K562 (cell line): ENCODE measurements around the gene NEU1. TPM values are rescaled to one million over a fixed set of nuclear protein-coding genes. Genes with fewer than 3 reads are reported as not detected.

Source experiments
- AFF1 ChIP-seq, 2 experiments: fragments of 450-650 bp; IDR thresholded peaks; 2 replicates each; pipeline ENCODE4 v1.6.1; 2018; ENCODE audit warnings: mild to moderate bottlenecking in 2 of 2, low read depth in 1 of 2; ENCODE audit not compliant: partially characterized antibody in 2 of 2
- BCLAF1 ChIP-seq, 2 experiments: fragments of 450-650 bp in 1 of 2; IDR thresholded peaks; 2 replicates each; pipeline ENCODE4 v1.6.1; 2011 to 2017; ENCODE audit warnings: low read depth in 2 of 2, antibody characterized with exemption in 1 of 2, borderline replicate concordance in 1 of 2, low read length in 1 of 2, mild to moderate bottlenecking in 1 of 2, mixed read lengths in 1 of 2; ENCODE audit not compliant: control insufficient read depth in 1 of 2
- CREB5 ChIP-seq: fragments of 250-450 bp; sonication (Bioruptor Pico); IDR thresholded peaks from 2 replicates; pipeline ENCODE4 v1.5.0; 2020; ENCODE audit warnings: mild to moderate bottlenecking
- FUS ChIP-seq: fragments of 200-400 bp; formaldehyde crosslinking; optimal IDR thresholded peaks from 2 replicates; pipeline ENCODE3; 2017; ENCODE audit warnings: low read depth, low read length
- GMEB1 ChIP-seq: fragments of 250-450 bp; sonication (Bioruptor Pico); IDR thresholded peaks from 2 replicates; pipeline ENCODE4 v1.4.0; 2020; ENCODE audit warnings: mild to moderate bottlenecking
- JUND ChIP-seq, 2 experiments: IDR thresholded peaks; 2 replicates in 1 of 2; 3 replicates in 1 of 2; pipeline ENCODE4 v1.6.1; 2011; ENCODE audit warnings: borderline replicate concordance in 2 of 2, low read depth in 2 of 2, low read length in 2 of 2, improper control_type of control experiment in 1 of 2, missing biosample characterization in 1 of 2, missing genetic modification characterization in 1 of 2, missing genetic modification reagents in 1 of 2
- NBN ChIP-seq: fragments of 450-650 bp; IDR thresholded peaks from 2 replicates; pipeline ENCODE4 v1.6.1; 2016; ENCODE audit warnings: low read depth, mild to moderate bottlenecking
- NKRF ChIP-seq: fragments of 450-650 bp; IDR thresholded peaks from 2 replicates; pipeline ENCODE4 v1.6.1; 2016; ENCODE audit warnings: borderline replicate concordance
- RBM17 ChIP-seq: fragments of 200-400 bp; formaldehyde crosslinking; IDR thresholded peaks from 2 replicates; pipeline ENCODE4 v1.6.1; 2017; ENCODE audit warnings: low read depth, mild to moderate bottlenecking, low read length, borderline replicate concordance
- SUPT5H ChIP-seq: fragments of 450-650 bp; IDR thresholded peaks from 2 replicates; pipeline ENCODE4 v1.6.1; 2016
- TEAD4 ChIP-seq, 2 experiments: sonication (generic) in 1 of 2; formaldehyde crosslinking in 1 of 2; IDR thresholded peaks; 2 replicates each; pipeline versions ENCODE4 v1.6.1 to v1.8.0; 2012 to 2022; ENCODE audit warnings: borderline replicate concordance in 1 of 2, inconsistent platforms in 1 of 2, low read length in 1 of 2, mild to moderate bottlenecking in 1 of 2, missing genetic modification reagents in 1 of 2
- ZNF184 ChIP-seq: sonication (generic); formaldehyde crosslinking; IDR thresholded peaks from 2 replicates; pipeline ENCODE4 v1.5.0; 2020; ENCODE audit warnings: missing genetic modification reagents
- polyA plus RNA-seq, 8 experiments: library from polyadenylated mRNA; depleted of rRNA in 4 of 8; stranded (reverse) in 5 of 8; unstranded in 3 of 8; fragments of >200 nt; fragmentation: Nextera tagmentation in 2 of 8; fragmentation: Illumina TruSeq in 1 of 8; extraction: Ambion mirVana in 2 of 8; extraction: Trizol in 1 of 8; gene quantifications; 2 replicates each; pipeline versions ENCODE4 v1.2.1 to v1.2.3, GENCODE V29; 2011 to 2014; ENCODE audit warnings: inconsistent platforms in 1 of 8, missing spikeins in 1 of 8
- total RNA-seq, 7 experiments: library from RNA; depleted of rRNA in 6 of 7; stranded (reverse); fragments of >200 nt in 6 of 7; fragmentation: Illumina TruSeq in 2 of 7; extraction: Trizol in 2 of 7; gene quantifications; 2 replicates each; pipeline versions ENCODE4 v1.2.1 to v1.2.3, GENCODE V29; 2011 to 2021; ENCODE audit warnings: low replicate concordance in 1 of 7

Gene NEU1
- total and polyA plus RNA-seq, 9 of the 15 experiments (the other 6 are each of a cell fraction or from before 2014, with no cell fraction given), result 14.8 to 67.8 (median 51.0) TPM

- TF ChIP-seq FUS (no peak), NKRF (peak; percentile 20; the same call in 1 of the 2 replicates), SUPT5H (no peak), TEAD4 (IDR thresholded peaks at IDR 0.05; ENCODE audit: low read length) (peak; percentile 12; the same call in 1 of the 2 replicates), TEAD4 (CRISPR knock-in tag; IDR thresholded peaks at IDR 0.05; ENCODE audit: borderline replicate concordance) (no peak), BCLAF1 (IDR thresholded peaks at IDR 0.05; ENCODE audit: borderline replicate concordance in 1 of 2, control insufficient read depth in 1 of 2, low read depth in 2 of 2, low read length in 1 of 2) (0 out of 4 replicates have a peak, but pooled peaks of 1 of the 2 experiments have one; percentile 26), GMEB1 (CRISPR knock-in tag) (0 out of 2 replicates have a peak, but pooled peaks have one; percentile 15), JUND (IDR thresholded peaks at IDR 0.05; ENCODE audit: borderline replicate concordance, low read depth, low read length) (no peak), JUND (tag; IDR thresholded peaks at IDR 0.05; ENCODE audit: borderline replicate concordance, low read depth, low read length) (0 out of 3 replicates have a peak, but pooled peaks have one; percentile 5), ZNF184 (no peak), CREB5 (no peak), AFF1 (IDR thresholded peaks at IDR 0.05; ENCODE audit: low read depth in 1 of 2, partially characterized antibody in 2 of 2) (peak; percentile 39 to 97), NBN (peak; percentile 4; the same call in 1 of the 2 replicates), RBM17 (no peak)
These were observed 35.9 kb upstream of the NEU1 start (continued) for GRCh38 chr6:31898383-31899011.
